ENCODE results near the gene EGR1. TPM values are rescaled to one million over a fixed set of nuclear protein-coding genes. Genes with fewer than 3 reads are reported as not detected.
"Not testable (repeated sequence)": the region's sequence is repeated elsewhere in the genome, so short reads cannot be mapped to it uniquely, and the experiment has no call there.

The EGR1 gene
- polyA plus RNA-seq, 1 donor (not counting 4 experiments of a cell fraction or from before 2014, with no cell fraction given), result 5.6 TPM

- Histone ChIP-seq H4K20me1 (ENCODE audit: control insufficient read depth, extremely low read depth, insufficient read depth, low read length) (peaks cover 5% of the 10 kb centered on the region), H3K4me1 (ENCODE audit: control insufficient read depth, extremely low read depth, insufficient read depth, low read length) (peaks cover 35% of the 10 kb centered on the region), H3K79me2 (ENCODE audit: control insufficient read depth, insufficient read depth, low read length) (peaks cover 3% of the 10 kb centered on the region), H3K9me1 (ENCODE audit: control insufficient read depth, extremely low read depth, insufficient read depth, low read length) (peaks cover 5% of the 10 kb centered on the region), H3K27ac (ENCODE audit: control insufficient read depth, insufficient read depth, low read length) (no peak overlapping the region), H3K36me3 (ENCODE audit: control insufficient read depth in 2 of 2, extremely low read depth in 1 of 2, insufficient read depth in 2 of 2, low read length in 2 of 2) (peaks cover 17 to 38% of the 10 kb centered on the region in 2 experiments), H2AFZ (ENCODE audit: control insufficient read depth, low read length) (no peak overlapping the region), H3K9me3 (ENCODE audit: control insufficient read depth, low read depth, low read length) (no peaks in the 10 kb centered on the region), H3K9ac (ENCODE audit: control insufficient read depth, extremely low read depth, insufficient read depth, low read length) (no peak overlapping the region), H3K27me3 (ENCODE audit: control insufficient read depth, extremely low read depth, insufficient read depth, low read length) (no peaks in the 10 kb centered on the region), H3K4me3 (ENCODE audit: control insufficient read depth in 2 of 3, extremely low read depth in 1 of 3, insufficient read depth in 2 of 3, low read depth in 1 of 3, low read length in 3 of 3) (no peak overlapping the region), H3K4me2 (ENCODE audit: control insufficient read depth, extremely low read depth, insufficient read depth, low read depth, low read length) (no peak overlapping the region)
- TF ChIP-seq EZH2 (IDR thresholded peaks at IDR 0.05; ENCODE audit: low read length) (no peak), CTCF (optimal IDR thresholded peaks at IDR 0.05 in 1 of 3, IDR thresholded peaks at IDR 0.05 in 1 of 3, conservative IDR thresholded peaks at IDR 0.05 in 1 of 3; ENCODE audit: extremely low read depth in 1 of 3, insufficient read depth in 2 of 3, low read length in 3 of 3) (no peak)
- FAIRE-seq, result no peak
- DNase-seq (ENCODE audit: low read depth, low spot score), result no peak
- dilution Hi-C loops (cut with MboI; ENCODE audit: extremely low pct_ligation_motif_present, low sequenced_read_pairs), result no loop called here
These were observed 41.4 kb downstream of the EGR1 start for GRCh38 chr5:138506370-138507306.

- H3K4me1 ChIP-seq (ENCODE audit: control insufficient read depth, extremely low read depth, insufficient read depth, low read length), result peaks cover 29% of the 10 kb centered on the region
- dilution Hi-C loops (cut with MboI; ENCODE audit: extremely low pct_ligation_motif_present, low sequenced_read_pairs); H3K27me3 ChIP-seq (ENCODE audit: control insufficient read depth, extremely low read depth, insufficient read depth, low read length); H3K9ac ChIP-seq (ENCODE audit: control insufficient read depth, extremely low read depth, insufficient read depth, low read length); H3K4me2 ChIP-seq (ENCODE audit: control insufficient read depth, extremely low read depth, insufficient read depth, low read depth, low read length); H2AFZ ChIP-seq (ENCODE audit: control insufficient read depth, low read length); H3K4me3 ChIP-seq (ENCODE audit: control insufficient read depth in 2 of 3, extremely low read depth in 1 of 3, insufficient read depth in 2 of 3, low read depth in 1 of 3, low read length in 3 of 3); H4K20me1 ChIP-seq (ENCODE audit: control insufficient read depth, extremely low read depth, insufficient read depth, low read length); H3K27ac ChIP-seq (ENCODE audit: control insufficient read depth, insufficient read depth, low read length); DNase-seq (ENCODE audit: low read depth, low spot score); FAIRE-seq; H3K9me1 ChIP-seq (ENCODE audit: control insufficient read depth, extremely low read depth, insufficient read depth, low read length); H3K79me2 ChIP-seq (ENCODE audit: control insufficient read depth, insufficient read depth, low read length); H3K9me3 ChIP-seq (ENCODE audit: control insufficient read depth, low read depth, low read length): not testable (repeated sequence)
- peaks cover 20 to 41% of the 10 kb centered on the region in 2 experiments for H3K36me3 ChIP-seq (ENCODE audit: control insufficient read depth in 2 of 2, extremely low read depth in 1 of 2, insufficient read depth in 2 of 2, low read length in 2 of 2)
These were observed 42.2 kb downstream of the EGR1 start for GRCh38 chr5:138507485-138507884.
